Prostate gland (tissue), 2 donors: ENCODE data around the gene RNASE11. TPM values are rescaled to one million over a fixed set of nuclear protein-coding genes. Genes with fewer than 3 reads are reported as not detected.

Source experiments
- total RNA-seq, 2 donors: library from RNA; depleted of rRNA; stranded (reverse); fragments of >200 nt; gene quantifications; one replicate each; pipeline ENCODE4 v1.1.0, GENCODE V29; 2016

Gene RNASE11
- total RNA-seq, 2 donors from 2014 or later: 1.0 TPM; not detected in 1

Other genes with a start within 250 kb of the RNASE11 start
- gene PARP2, start 244.4 kb downstream of the RNASE11 start, total RNA-seq: 10 to 100 TPM; 10.7 to 23.1 TPM
- 10 to 100 TPM; 25.8 to 31.0 TPM for gene TEP1, start 174.5 kb downstream of the RNASE11 start, total RNA-seq
- gene KLHL33, start 151.8 kb downstream of the RNASE11 start, total RNA-seq: 1 to 10 TPM in 1 of 2 donors, under 1 TPM in 1; 0.77 to 1.7 TPM
- 10 to 100 TPM; 54.2 to 71.7 TPM for gene OSGEP, start 133.2 kb downstream of the RNASE11 start, total RNA-seq
- gene APEX1, start 132.8 kb downstream of the RNASE11 start, total RNA-seq: 100 to 1,000 TPM; 113 to 178 TPM
- gene PIP4P1, start 126.6 kb downstream of the RNASE11 start, total RNA-seq: 10 to 100 TPM; 24.8 to 37.8 TPM
- gene PNP, start 118.6 kb downstream of the RNASE11 start, total RNA-seq: 10 to 100 TPM; 14.2 to 20.3 TPM
- gene RNASE10, start 82.5 kb downstream of the RNASE11 start, total RNA-seq: 1 to 10 TPM in 1 of 2 donors, not detected in 1; 1.4 TPM
- gene RNASE9, start 27.0 kb downstream of the RNASE11 start, total RNA-seq: not detected
- gene RNASE12, start 3.4 kb upstream of the RNASE11 start, total RNA-seq: not detected
- gene OR6S1, start 53.7 kb upstream of the RNASE11 start, total RNA-seq: not detected
- gene RNASE4, start 96.6 kb upstream of the RNASE11 start, total RNA-seq: 100 to 1,000 TPM in 1 of 2 donors, 10 to 100 TPM in 1; 71.6 to 150 TPM
- 10 to 100 TPM; 58.6 to 78.2 TPM for gene ANG, start 100.8 kb upstream of the RNASE11 start, total RNA-seq
- gene EDDM3A, start 157.9 kb upstream of the RNASE11 start, total RNA-seq: not detected
- not detected for gene EDDM3B, start 180.4 kb upstream of the RNASE11 start, total RNA-seq
- gene RNASE6, start 193.3 kb upstream of the RNASE11 start, total RNA-seq: 10 to 100 TPM in 1 of 2 donors, 1 to 10 TPM in 1; 9.3 to 12.8 TPM
- 1,000 to 10,000 TPM in 1 of 2 donors, 10 to 100 TPM in 1; 30.1 to 3,158 TPM for gene RNASE1, start 214.8 kb upstream of the RNASE11 start, total RNA-seq